MCF 10A (cell line): ENCODE measurements around the gene CD79A. TPM values are rescaled to one million over a fixed set of nuclear protein-coding genes. Genes with fewer than 3 reads are reported as not detected.

ENCODE experiments used
- BruUV-seq: library from RNA; stranded (reverse); fragments of 400-500 nt; replicated peaks from 2 replicates; lab custom pipeline; 2021; lab: Mats Ljungman, UMichigan
- CTCF ChIA-PET: fragments of 300-600 bp; sonication (Branson Sonifier 250); formaldehyde crosslinking; extraction: SDS; loops from one replicate; lab custom pipeline; 2021; ENCODE audit warnings: antibody characterized with exemption, inconsistent platforms; lab: Yijun Ruan, JAX
- POLR2A ChIA-PET: fragments of 300-600, 350-650 bp; sonication (Branson Sonifier 250); formaldehyde crosslinking; extraction: SDS; loops from one replicate; lab custom pipeline; 2020; ENCODE audit warnings: antibody characterized with exemption, inconsistent platforms; lab: Yijun Ruan, JAX
- DNase-seq: peaks from one replicate; pipeline ENCODE4 v3.0.0-alpha.2; 2018; ENCODE audit not compliant: unreplicated experiment
- H3K27ac Mint-ChIP-seq: one replicate; pipeline ENCODE4 v1.8.0; 2022; ENCODE audit warnings: mild to moderate bottlenecking, low read depth, mixed read lengths; ENCODE audit not compliant: unreplicated experiment
- H3K27me3 Mint-ChIP-seq: one replicate; pipeline ENCODE4 v1.8.0; 2022; ENCODE audit warnings: mixed read lengths; ENCODE audit not compliant: insufficient read depth, unreplicated experiment
- H3K36me3 Mint-ChIP-seq: one replicate; pipeline ENCODE4 v1.8.0; 2022; ENCODE audit warnings: mild to moderate bottlenecking, moderate library complexity, mixed read lengths; ENCODE audit not compliant: insufficient read depth, unreplicated experiment
- H3K4me1 Mint-ChIP-seq: one replicate; pipeline ENCODE4 v1.8.0; 2022; ENCODE audit warnings: mixed read lengths; ENCODE audit not compliant: insufficient read depth, unreplicated experiment
- H3K4me3 Mint-ChIP-seq: one replicate; pipeline ENCODE4 v1.8.0; 2022; ENCODE audit warnings: mild to moderate bottlenecking, moderate library complexity, mixed read lengths; ENCODE audit not compliant: unreplicated experiment
- H3K9me3 Mint-ChIP-seq: one replicate; pipeline ENCODE4 v1.8.0; 2022; ENCODE audit warnings: mixed read lengths; ENCODE audit not compliant: unreplicated experiment
- CTCF ChIP-seq: fragments of 200-600 bp; IDR thresholded peaks from one replicate; pipeline ENCODE4 v1.8.0; 2022; ENCODE audit warnings: antibody characterized with exemption, mild to moderate bottlenecking; ENCODE audit not compliant: unreplicated experiment
- intact Hi-C: fragments of 100-400 bp; cut with micrococcal nuclease; formaldehyde crosslinking; loops from 2 replicates; pipeline ENCODE4 v1.14.1; 2022
- total RNA-seq: library from RNA; stranded (reverse); gene quantifications from 2 replicates; pipeline ENCODE4 v1.2.3, GENCODE V29; 2022

The CD79A gene
- total RNA-seq, 1 experiment from 2014 or later: not detected

- Mint-ChIP-seq H3K27ac (no peak overlapping the region), H3K4me3 (no peak overlapping the region), H3K36me3 (peaks cover 89% of the 10 kb centered on the region), H3K27me3 (no peaks in the 10 kb centered on the region), H3K9me3 (no peaks in the 10 kb centered on the region), H3K4me1 (peaks cover 8% of the 10 kb centered on the region)
- TF ChIP-seq CTCF: no peak
- POLR2A ChIA-PET: interaction anchor here (0.6 to 9.5 kb wide), 6 partner anchors 9 to 501 kb away, joined by 3 to 134 read pairs (median 4); partner anchors contain the start of genes RABAC1 and RPS19
- no TSS peak for BruUV-seq
- intact Hi-C loops: no loop called here
- CTCF ChIA-PET: interaction anchor here (4.8 kb wide), 1 partner anchor 10 kb away, joined by 32 read pairs; the partner anchor contains the start of gene RPS19
- peak; percentile 40 for DNase-seq
Measured at GRCh38 chr19:41870401-41870873, 6.6 kb upstream of the CD79A start.

- no peak for TF ChIP-seq CTCF
- H3K36me3 Mint-ChIP-seq: peaks cover 76% of the 10 kb centered on the region
- no peaks in the 10 kb centered on the region for H3K9me3 Mint-ChIP-seq
- H3K27ac Mint-ChIP-seq: no peak overlapping the region
- no TSS peak for BruUV-seq
- peak; percentile 25 for DNase-seq
- H3K4me3 Mint-ChIP-seq: peak overlapping the region; percentile 28
- ChIA-PET POLR2A (interaction anchor here (0.6 to 9.5 kb wide), 6 partner anchors 10 to 1251 kb away, joined by 3 to 134 read pairs (median 9); partner anchors contain the start of genes ARHGEF1 and RPS19), CTCF (interaction anchor here (0.7 to 4.8 kb wide), 4 partner anchors 10 to 79 kb away, joined by 3 to 32 read pairs (median 4); partner anchors contain the start of gene RPS19)
- intact Hi-C loops: no loop called here
- no peaks in the 10 kb centered on the region for H3K27me3 Mint-ChIP-seq
- H3K4me1 Mint-ChIP-seq: peaks cover 8% of the 10 kb centered on the region
Measured at GRCh38 chr19:41871573-41872383, 5.3 kb upstream of the CD79A start.

GRCh38 chr19:41872384-41872774, 4.7 kb upstream of the CD79A start:
- POLR2A ChIA-PET: interaction anchor here (0.7 to 9.5 kb wide), 7 partner anchors 11 to 1226 kb away, joined by 3 to 134 read pairs (median 6); partner anchors contain the start of genes ARHGEF1, RPS19 and ZNF574
- peak; percentile 32 for DNase-seq
- Mint-ChIP-seq H3K36me3 (peaks cover 70% of the 10 kb centered on the region), H3K4me1 (peaks cover 8% of the 10 kb centered on the region), H3K9me3 (no peaks in the 10 kb centered on the region), H3K27ac (no peak overlapping the region), H3K27me3 (no peaks in the 10 kb centered on the region), H3K4me3 (peak overlapping the region; percentile 28)
- CTCF ChIA-PET: interaction anchor here (0.7 to 4.8 kb wide), 7 partner anchors 8 to 85 kb away, joined by 3 to 32 read pairs (median 3); partner anchors contain the start of gene RPS19
- intact Hi-C loops: no loop called here
- no TSS peak for BruUV-seq
- no peak for TF ChIP-seq CTCF
